ENCODE measurements around the gene ULBP3. TPM values are rescaled to one million over a fixed set of nuclear protein-coding genes. Genes with fewer than 3 reads are reported as not detected.
"Not testable (repeated sequence)": the region's sequence is repeated elsewhere in the genome, so short reads cannot be mapped to it uniquely, and the experiment has no call there.

ULBP3 gene
- total RNA-seq, 4 donors from 2014 or later, result not detected

- H3K4me3 ChIP-seq, result no peak overlapping the region
- peaks cover 0 to 10% (median 0%) of the 10 kb centered on the region in 4 donors for H3K4me1 ChIP-seq
- H3K9me3 ChIP-seq, result no peaks in the 10 kb centered on the region
- TF ChIP-seq CTCF (IDR thresholded peaks at IDR 0.05), result peak; percentile 60 to 89 (median 84)
- no peak for TF ChIP-seq POLR2A (IDR thresholded peaks at IDR 0.05)
- H3K27ac ChIP-seq, result no peak overlapping the region
- peak in 2 of 3 donors; percentile 47 to 77 for DNase-seq
- peaks cover 0 to 6% of the 10 kb centered on the region in 2 donors for H3K27me3 ChIP-seq
- H3K36me3 ChIP-seq, result no peaks in the 10 kb centered on the region
Observed at GRCh38 chr6:150016324-150017185, 52.4 kb downstream of the ULBP3 start.

GRCh38 chr6:150015281-150016001, 53.5 kb downstream of the ULBP3 start:
- peaks cover 0 to 10% (median 0%) of the 10 kb centered on the region in 4 donors for H3K4me1 ChIP-seq
- H3K36me3 ChIP-seq, H3K9me3 ChIP-seq, H3K4me3 ChIP-seq, H3K27me3 ChIP-seq, H3K27ac ChIP-seq, DNase-seq: not testable (repeated sequence)

DNA sequence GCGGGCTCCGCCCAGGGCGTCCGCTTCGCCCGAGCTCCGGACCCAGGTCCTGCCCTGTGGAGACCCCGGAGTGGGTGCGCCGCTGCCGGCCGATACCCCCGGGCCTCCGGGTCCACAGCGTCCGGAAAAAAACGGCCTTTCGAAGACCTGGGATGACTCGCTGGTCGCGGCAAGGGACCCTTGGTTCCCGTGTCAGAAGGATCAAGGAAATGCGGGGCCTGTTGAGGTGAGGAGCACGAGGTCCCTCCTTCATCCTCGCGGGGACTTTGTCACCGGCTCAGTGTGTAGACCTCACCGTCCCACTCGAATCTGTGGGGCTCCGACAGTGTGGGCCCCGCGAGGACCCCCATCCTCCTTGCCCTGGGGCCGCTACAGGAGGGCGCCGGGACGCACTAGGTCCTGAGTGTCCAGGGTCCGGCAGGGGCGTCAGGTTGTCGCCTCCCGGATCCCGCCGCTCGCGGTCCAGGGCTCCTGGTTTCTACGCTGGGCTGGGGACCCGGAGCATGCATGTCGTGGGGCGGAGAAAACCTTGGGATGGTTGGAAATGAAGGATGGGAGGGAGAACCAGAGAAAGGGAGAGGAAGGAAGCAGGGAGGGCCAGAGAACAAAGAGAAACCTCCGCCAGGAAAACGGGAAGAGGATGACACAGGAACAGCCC, 54.2 kb downstream of the ULBP3 start:
- not testable (repeated sequence) for H3K9me3 ChIP-seq, H3K27ac ChIP-seq, H3K27me3 ChIP-seq, H3K36me3 ChIP-seq, DNase-seq, H3K4me3 ChIP-seq
- peaks cover 0 to 10% (median 0%) of the 10 kb centered on the region in 4 donors for H3K4me1 ChIP-seq

- not testable (repeated sequence) for H3K27ac ChIP-seq, H3K4me3 ChIP-seq, H3K9me3 ChIP-seq, DNase-seq, H3K36me3 ChIP-seq
- Histone ChIP-seq H3K27me3 (peaks cover 0 to 13% of the 10 kb centered on the region in 2 donors), H3K4me1 (peaks cover 0 to 10% (median 0%) of the 10 kb centered on the region in 4 donors)
Observed at GRCh38 chr6:150013785-150014622, 54.9 kb downstream of the ULBP3 start.

DNA sequence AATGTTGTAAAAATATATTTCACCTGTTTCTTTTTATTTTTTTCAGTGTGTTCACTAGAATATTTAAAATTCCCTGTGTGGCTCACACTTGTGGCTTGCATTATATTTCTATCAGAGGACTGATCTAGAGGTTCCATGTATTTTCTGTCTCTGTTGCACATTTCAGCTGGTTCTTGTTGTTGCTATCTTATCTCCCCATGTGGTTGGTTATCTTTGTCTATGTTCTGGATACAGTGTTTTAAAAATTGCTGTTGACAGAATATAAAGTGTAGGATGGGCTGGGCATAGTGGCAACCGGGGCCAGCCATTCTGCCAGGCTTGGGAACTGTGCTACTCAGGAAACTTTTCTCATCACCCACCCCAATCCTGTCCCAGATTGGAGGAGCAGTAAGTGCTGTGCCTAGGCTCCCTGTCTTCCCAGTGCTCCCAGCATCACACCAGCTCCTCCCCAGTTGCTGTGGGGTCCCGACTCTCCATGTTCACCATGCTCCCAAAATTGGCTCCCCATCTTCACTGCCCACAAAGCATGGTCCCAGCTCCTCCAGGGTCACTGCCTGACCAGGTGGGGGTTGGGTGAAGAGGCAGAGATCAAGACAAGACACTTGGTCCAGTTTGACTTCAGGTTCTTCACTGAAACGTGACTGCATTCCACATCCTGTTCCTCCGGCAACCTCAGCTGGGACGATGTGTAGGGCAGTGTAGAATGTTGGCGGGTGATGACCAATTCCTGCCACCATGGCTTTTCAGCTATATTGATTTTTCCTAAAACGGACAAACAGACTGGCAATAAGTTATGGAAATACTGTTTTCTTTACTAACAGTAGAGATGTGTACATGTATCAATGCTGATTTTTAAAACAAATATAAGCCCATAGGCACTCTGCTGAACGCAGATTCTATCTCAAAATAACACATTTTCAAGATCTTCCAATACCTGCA, 55.8 kb downstream of the ULBP3 start:
- not testable (repeated sequence) for H3K36me3 ChIP-seq, H3K9me3 ChIP-seq, DNase-seq, H3K27ac ChIP-seq, H3K4me3 ChIP-seq
- Histone ChIP-seq H3K4me1 (peaks cover 0 to 10% (median 0%) of the 10 kb centered on the region in 4 donors), H3K27me3 (peaks cover 0 to 19% of the 10 kb centered on the region in 2 donors)

Other genes starting within 250 kb of the ULBP3 start
- gene LRP11, start 204.8 kb downstream of the ULBP3 start, total RNA-seq, result 10 to 100 TPM in 2 of 4 donors, 1 to 10 TPM in 2; 3.7 to 14.6 (median 11.0) TPM
- gene RAET1E, start 171.0 kb downstream of the ULBP3 start, total RNA-seq, result not detected
- not detected for gene RAET1G, start 146.0 kb downstream of the ULBP3 start, total RNA-seq
- gene ULBP2, start 127.1 kb downstream of the ULBP3 start, total RNA-seq, result not detected
- not detected for gene ULBP1, start 105.2 kb downstream of the ULBP3 start, total RNA-seq
- not detected for gene RAET1L, start 43.6 kb downstream of the ULBP3 start, total RNA-seq
- gene PPP1R14C, start 73.9 kb upstream of the ULBP3 start, total RNA-seq, result 10 to 100 TPM in 2 of 4 donors, 1 to 10 TPM in 2; 4.4 to 21.2 (median 10.2) TPM

Measured in Peyer's patch (tissue), 4 donors.